NT2/D1 (cell line): ENCODE data around the gene COP1.

Experiments used
- SUZ12 ChIP-seq: IDR thresholded peaks from 2 replicates; pipeline ENCODE4 v1.6.1; 2011; ENCODE audit not compliant: insufficient read length, insufficient read depth; ENCODE audit errors: extremely low read depth
- ZNF274 ChIP-seq: IDR thresholded peaks from 2 replicates; pipeline ENCODE4 v1.6.1; 2011; ENCODE audit warnings: mild to moderate bottlenecking, low read depth, low read length

DNA sequence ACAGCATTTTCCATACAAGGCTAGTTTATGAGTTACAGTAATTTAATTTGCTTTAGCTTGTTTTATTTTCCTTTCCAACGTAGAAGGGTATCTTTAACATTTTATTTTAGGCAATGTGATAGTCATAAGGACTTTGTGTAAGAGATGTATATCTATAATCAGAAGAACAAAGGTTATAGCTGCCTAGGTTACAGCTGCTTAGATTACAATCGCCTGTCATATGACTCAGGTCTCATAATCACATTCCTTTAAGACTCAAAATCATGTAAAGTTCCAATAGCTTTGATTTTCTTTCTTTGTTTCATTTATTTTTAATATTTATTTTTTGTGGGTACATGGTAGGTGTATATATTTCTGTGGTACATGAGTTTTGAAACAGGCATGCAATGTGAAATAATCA lies 37.8 kb upstream of the COP1 start:
- TF ChIP-seq SUZ12 (no peak), ZNF274 (no peak)
